Measurements from ENCODE around the gene CMAS. TPM values are rescaled to one million over a fixed set of nuclear protein-coding genes. Genes with fewer than 3 reads are reported as not detected.

The CMAS gene
- total and polyA plus RNA-seq, 7 donors, result 21.6 to 73.0 (median 34.5) TPM

DNA sequence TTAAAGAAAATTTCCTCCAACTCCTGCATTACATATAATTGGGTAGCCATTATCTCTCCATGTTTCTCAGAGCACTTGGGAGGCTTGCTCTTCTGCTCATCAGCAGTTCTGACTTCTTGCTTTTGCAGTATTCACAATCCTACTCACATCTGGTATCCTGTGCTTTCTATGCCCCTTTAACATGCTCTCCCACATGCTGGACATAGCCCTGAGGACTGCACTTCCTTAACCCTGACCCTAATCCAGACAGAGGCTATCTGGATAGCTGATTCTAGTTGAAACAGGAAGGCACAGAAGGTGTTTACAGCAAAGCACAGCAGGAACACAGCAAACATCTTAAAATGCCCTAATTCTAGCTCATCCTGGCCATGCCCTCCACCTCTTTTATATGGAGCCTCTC lies 7.3 kb upstream of the CMAS start:
- ATAC-seq (no peak), DNase-seq (no peak)

DNA sequence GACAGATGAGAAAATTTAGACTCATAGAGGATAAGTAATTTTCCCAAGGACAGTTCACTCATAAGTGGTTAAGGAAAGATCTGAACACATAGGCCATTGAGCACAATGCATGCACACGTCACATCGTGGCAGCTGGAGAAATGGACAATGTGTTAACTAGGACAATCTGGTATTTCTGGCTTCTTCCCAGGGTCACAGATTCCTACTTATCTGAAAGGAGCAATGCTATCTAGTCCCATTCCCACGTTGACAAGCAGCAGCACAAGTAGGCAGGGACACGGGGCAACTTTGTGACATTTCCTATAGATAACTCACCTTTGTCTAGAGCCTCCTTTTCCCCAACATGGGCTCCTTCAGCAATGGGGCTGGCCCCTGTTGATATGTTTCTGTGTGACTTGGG lies 6.7 kb upstream of the CMAS start:
- 49 to 59% (median 52%) methylated on average over 4 of the region's 4 CpGs for WGBS, 3 donors
- no peaks in the 10 kb centered on the region for H3K4me1 ChIP-seq
- no peak overlapping the region for H3K27ac ChIP-seq
- no peaks in the 10 kb centered on the region for H3K36me3 ChIP-seq (ENCODE audit: insufficient read depth in 1 of 2, low read depth in 1 of 2)
- intact Hi-C loops (cut with DNase I), result no loop called here
- ATAC-seq, result no peak
- no peaks in the 10 kb centered on the region for H3K27me3 ChIP-seq (ENCODE audit: insufficient read depth in 3 of 3, low read length in 2 of 3)
- no peak overlapping the region for H3K4me3 ChIP-seq
- DNase-seq, result no peak
- H3K9me3 ChIP-seq, result no peaks in the 10 kb centered on the region
- TF ChIP-seq, protein P1, sequence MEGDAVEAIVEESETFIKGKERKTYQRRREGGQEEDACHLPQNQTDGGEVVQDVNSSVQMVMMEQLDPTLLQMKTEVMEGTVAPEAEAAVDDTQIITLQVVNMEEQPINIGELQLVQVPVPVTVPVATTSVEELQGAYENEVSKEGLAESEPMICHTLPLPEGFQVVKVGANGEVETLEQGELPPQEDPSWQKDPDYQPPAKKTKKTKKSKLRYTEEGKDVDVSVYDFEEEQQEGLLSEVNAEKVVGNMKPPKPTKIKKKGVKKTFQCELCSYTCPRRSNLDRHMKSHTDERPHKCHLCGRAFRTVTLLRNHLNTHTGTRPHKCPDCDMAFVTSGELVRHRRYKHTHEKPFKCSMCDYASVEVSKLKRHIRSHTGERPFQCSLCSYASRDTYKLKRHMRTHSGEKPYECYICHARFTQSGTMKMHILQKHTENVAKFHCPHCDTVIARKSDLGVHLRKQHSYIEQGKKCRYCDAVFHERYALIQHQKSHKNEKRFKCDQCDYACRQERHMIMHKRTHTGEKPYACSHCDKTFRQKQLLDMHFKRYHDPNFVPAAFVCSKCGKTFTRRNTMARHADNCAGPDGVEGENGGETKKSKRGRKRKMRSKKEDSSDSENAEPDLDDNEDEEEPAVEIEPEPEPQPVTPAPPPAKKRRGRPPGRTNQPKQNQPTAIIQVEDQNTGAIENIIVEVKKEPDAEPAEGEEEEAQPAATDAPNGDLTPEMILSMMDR (IDR thresholded peaks at IDR 0.05), result no peak

More for the DNA sequence above, 7.3 kb upstream of the CMAS start:
- TF ChIP-seq, protein P1 (IDR thresholded peaks at IDR 0.05), result no peak
- H3K27me3 ChIP-seq (ENCODE audit: insufficient read depth in 3 of 3, low read length in 2 of 3), result no peaks in the 10 kb centered on the region
- H3K4me3 ChIP-seq, result no peak overlapping the region
- intact Hi-C loops (cut with DNase I), result no loop called here
- H3K4me1 ChIP-seq, result no peaks in the 10 kb centered on the region
- no peak overlapping the region for H3K27ac ChIP-seq
- no peaks in the 10 kb centered on the region for H3K9me3 ChIP-seq
- no peaks in the 10 kb centered on the region for H3K36me3 ChIP-seq (ENCODE audit: insufficient read depth in 1 of 2, low read depth in 1 of 2)

DNA sequence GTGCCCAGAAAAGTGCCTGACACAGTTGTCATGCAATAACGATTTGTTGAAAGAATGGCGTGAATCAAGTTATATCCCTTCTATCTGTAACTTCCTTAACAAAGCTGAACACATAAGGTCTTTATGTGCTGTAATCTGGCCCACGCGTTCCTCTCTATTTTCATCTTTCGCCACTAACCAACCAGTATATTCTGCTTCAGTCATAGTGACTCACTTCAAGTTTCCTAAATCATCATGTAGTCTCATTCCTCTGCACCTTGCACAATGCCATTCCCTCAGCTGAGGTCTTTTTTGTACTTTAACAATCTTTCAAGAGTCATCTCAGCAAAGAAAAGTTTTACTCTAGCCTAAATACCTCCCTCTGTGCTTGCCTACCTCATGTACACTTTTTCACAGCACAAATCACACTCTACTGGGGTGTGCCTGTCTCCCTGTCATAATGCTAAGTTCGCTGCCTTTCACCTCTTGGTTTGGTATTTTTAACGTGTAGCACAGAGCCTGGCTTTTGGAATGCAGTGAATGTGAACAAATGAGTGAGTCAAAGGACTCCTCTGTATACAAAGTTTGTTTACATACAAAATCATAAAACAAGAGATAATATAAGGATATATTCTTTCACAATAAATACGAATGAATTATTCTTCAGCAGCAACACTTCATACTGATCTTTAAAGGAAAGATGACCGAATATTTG lies 2.9 kb upstream of the CMAS start:
- DNase-seq (no peak), ATAC-seq (no peak)
- Histone ChIP-seq H3K4me1 (peaks cover 6% of the 10 kb centered on the region), H3K27me3 (ENCODE audit: insufficient read depth in 3 of 3, low read length in 2 of 3) (no peaks in the 10 kb centered on the region), H3K36me3 (ENCODE audit: insufficient read depth in 1 of 2, low read depth in 1 of 2) (peaks cover 0 to 2% of the 10 kb centered on the region in 2 donors), H3K4me3 (no peak overlapping the region), H3K9me3 (no peaks in the 10 kb centered on the region), H3K27ac (no peak overlapping the region)
- TF ChIP-seq, protein P1 (IDR thresholded peaks at IDR 0.05), result no peak
- intact Hi-C loops (cut with DNase I), result no loop called here
- 86 to 88% (median 88%) methylated on average over 9 of the region's 9 CpGs for WGBS, 3 donors

DNA sequence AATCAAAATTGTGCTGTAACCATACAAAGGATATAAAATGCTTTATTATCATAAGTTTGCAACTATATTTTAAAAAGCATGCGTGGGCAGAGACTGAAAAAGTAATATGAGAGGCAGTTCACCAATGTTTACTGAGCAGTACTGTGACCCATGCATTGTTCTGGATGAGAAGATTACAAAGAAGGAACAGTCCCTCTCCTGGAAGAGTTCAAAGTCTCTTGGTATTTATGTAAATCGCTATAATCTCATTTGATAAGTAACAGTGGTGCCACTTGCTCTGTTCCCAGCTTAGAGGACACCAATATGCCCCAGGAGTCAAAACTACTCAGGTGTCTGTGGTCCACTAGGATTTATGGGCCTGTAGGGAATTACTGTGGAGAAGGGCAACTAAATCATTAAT lies 2.1 kb upstream of the CMAS start:
- no peak overlapping the region for H3K4me3 ChIP-seq
- H3K9me3 ChIP-seq, result no peaks in the 10 kb centered on the region
- intact Hi-C loops (cut with DNase I), result no loop called here
- TF ChIP-seq, protein P1 (IDR thresholded peaks at IDR 0.05), result no peak
- H3K27me3 ChIP-seq (ENCODE audit: insufficient read depth in 3 of 3, low read length in 2 of 3), result no peaks in the 10 kb centered on the region
- H3K4me1 ChIP-seq, result peaks cover 9% of the 10 kb centered on the region
- peaks cover 2 to 4% of the 10 kb centered on the region in 2 donors for H3K36me3 ChIP-seq (ENCODE audit: insufficient read depth in 1 of 2, low read depth in 1 of 2)
- 72 to 87% (median 79%) methylated on average over 2 of the region's 2 CpGs for WGBS, 3 donors
- DNase-seq (no peak), ATAC-seq (no peak)
- no peak overlapping the region for H3K27ac ChIP-seq

DNA sequence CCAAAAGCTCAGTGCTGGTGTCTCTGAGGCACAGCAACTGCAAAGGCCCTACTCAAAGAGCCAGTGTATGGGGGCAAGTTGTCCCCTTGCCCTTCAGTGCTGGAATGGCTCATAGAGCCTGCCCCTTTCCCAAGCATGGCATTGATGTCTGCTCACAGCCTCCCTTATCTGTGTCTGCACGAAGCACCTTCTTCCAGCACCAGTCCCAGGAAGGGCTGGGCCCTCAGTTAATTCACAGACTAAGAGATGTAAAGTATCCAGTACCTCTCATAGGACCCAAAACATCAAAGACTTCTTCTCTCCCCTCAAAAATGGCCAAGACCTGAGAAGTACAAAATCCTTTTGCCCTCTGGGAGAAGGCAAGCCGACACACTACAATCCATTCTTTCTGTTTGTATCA lies 1.6 kb upstream of the CMAS start:
- 44 to 49% (median 45%) methylated on average over 2 of the region's 2 CpGs for WGBS, 3 donors
- TF ChIP-seq, protein P1 (IDR thresholded peaks at IDR 0.05), result no peak
- Histone ChIP-seq H3K4me3 (no peak overlapping the region), H3K36me3 (ENCODE audit: insufficient read depth in 1 of 2, low read depth in 1 of 2) (peaks cover 2 to 6% of the 10 kb centered on the region in 2 donors), H3K4me1 (peaks cover 10% of the 10 kb centered on the region), H3K9me3 (no peaks in the 10 kb centered on the region), H3K27me3 (ENCODE audit: insufficient read depth in 3 of 3, low read length in 2 of 3) (no peaks in the 10 kb centered on the region), H3K27ac (no peak overlapping the region)
- DNase-seq, result no peak
- no peak for ATAC-seq
- intact Hi-C loops (cut with DNase I), result no loop called here

All from psoas muscle (tissue), 8 donors.